ENCODE measurements around the gene C22orf23.

GRCh38 chr22:37953062-37953436 lies 352 bp downstream of the C22orf23 start:
- TF ChIP-seq CTCF (IDR thresholded peaks at IDR 0.05), result no peak
- TF ChIP-seq POLR2A (IDR thresholded peaks at IDR 0.05), result no peak

All from tibial nerve (tissue), 3 donors.